C4-2B (cell line): ENCODE results near the gene SPON1.

ENCODE experiments used
- CTCF ChIP-seq: fragments of 450-650 bp; conservative IDR thresholded peaks from 2 replicates; pipeline ENCODE4 v1.5.1; 2017; ENCODE audit warnings: mild to moderate bottlenecking
- ZFX ChIP-seq: fragments of 450-650 bp; IDR thresholded peaks from 2 replicates; pipeline ENCODE4 v1.6.1; 2017

- TF ChIP-seq CTCF (no peak), ZFX (no peak)
Observed at GRCh38 chr11:14015711-14016110, 53.2 kb downstream of the SPON1 start.
